ENCODE results near the gene COL6A1. TPM values are rescaled to one million over a fixed set of nuclear protein-coding genes. Genes with fewer than 3 reads are reported as not detected.

The COL6A1 gene
- polyA plus RNA-seq, 1 donor from 2014 or later = 29.4 TPM

DNA sequence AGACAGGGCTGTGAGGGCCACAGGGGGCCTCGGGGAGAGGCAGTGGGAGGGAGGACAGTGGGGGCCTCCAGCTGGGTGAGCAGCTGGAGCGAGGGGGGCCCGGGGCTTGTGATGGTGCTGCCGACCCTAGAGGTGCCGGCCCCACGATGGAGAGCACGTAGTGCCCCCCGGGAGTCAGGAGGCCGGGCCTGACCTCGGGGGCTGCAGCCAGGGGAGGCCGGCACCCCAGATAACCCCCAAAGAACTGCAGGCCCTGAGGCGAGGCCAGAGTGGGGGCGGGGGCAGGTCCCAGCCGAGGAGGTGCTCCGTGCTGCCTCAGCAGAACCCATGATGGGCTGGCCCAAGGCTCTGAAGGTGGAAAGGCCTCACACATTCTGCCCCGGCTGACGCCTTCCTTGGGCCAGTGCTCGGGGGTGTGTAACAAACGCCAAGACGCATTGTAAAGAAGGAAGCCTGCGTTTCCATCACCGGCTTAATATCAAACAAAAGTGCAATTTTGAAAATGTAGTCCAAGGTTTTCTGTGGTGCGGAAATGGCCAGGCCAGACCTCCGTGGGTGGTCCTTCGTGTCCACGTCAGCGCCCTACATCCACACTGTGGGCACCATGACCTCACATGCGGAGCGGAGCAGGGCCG, 55.2 kb downstream of the COL6A1 start:
- Histone ChIP-seq H3K36me3 (ENCODE audit: insufficient read depth, low read length) (no peaks in the 10 kb centered on the region), H3K9me3 (ENCODE audit: low read length) (no peaks in the 10 kb centered on the region), H3K9me2 (ENCODE audit: insufficient read depth, low read length) (no peaks in the 10 kb centered on the region), H2AFZ (ENCODE audit: low read depth, low read length) (no peak overlapping the region), H3K79me2 (replicated peaks; ENCODE audit: insufficient read depth, low read length) (no peaks in the 10 kb centered on the region), H3K4me2 (ENCODE audit: low read length) (no peak overlapping the region), H3F3A (ENCODE audit: insufficient read depth, low read length, poor library complexity, severe bottlenecking) (no peaks in the 10 kb centered on the region), H3K9ac (ENCODE audit: low read length) (no peak overlapping the region), H3K27me3 (ENCODE audit: insufficient read depth, low read depth, low read length) (no peaks in the 10 kb centered on the region), H3K27ac (ENCODE audit: low read length) (no peak overlapping the region), H3K4me3 (ENCODE audit: low read length) (no peak overlapping the region), H4K20me1 (ENCODE audit: insufficient read depth) (no peaks in the 10 kb centered on the region)
- TF ChIP-seq EP300 (conservative IDR thresholded peaks at IDR 0.05; ENCODE audit: poor library complexity, severe bottlenecking) (no peak), POLR2AphosphoS5 (IDR thresholded peaks at IDR 0.05) (no peak), RAD21 (conservative IDR thresholded peaks at IDR 0.05) (no peak), TAF1 (IDR thresholded peaks at IDR 0.05; ENCODE audit: low read depth) (no peak), SMC3 (conservative IDR thresholded peaks at IDR 0.05; ENCODE audit: poor library complexity) (no peak), EZH2 (IDR thresholded peaks at IDR 0.05; ENCODE audit: borderline replicate concordance, insufficient read depth, low read length, poor library complexity, severe bottlenecking) (no peak), MXI1 (conservative IDR thresholded peaks at IDR 0.05; ENCODE audit: poor library complexity, severe bottlenecking) (no peak)
- TF ChIP-seq, protein P1, sequence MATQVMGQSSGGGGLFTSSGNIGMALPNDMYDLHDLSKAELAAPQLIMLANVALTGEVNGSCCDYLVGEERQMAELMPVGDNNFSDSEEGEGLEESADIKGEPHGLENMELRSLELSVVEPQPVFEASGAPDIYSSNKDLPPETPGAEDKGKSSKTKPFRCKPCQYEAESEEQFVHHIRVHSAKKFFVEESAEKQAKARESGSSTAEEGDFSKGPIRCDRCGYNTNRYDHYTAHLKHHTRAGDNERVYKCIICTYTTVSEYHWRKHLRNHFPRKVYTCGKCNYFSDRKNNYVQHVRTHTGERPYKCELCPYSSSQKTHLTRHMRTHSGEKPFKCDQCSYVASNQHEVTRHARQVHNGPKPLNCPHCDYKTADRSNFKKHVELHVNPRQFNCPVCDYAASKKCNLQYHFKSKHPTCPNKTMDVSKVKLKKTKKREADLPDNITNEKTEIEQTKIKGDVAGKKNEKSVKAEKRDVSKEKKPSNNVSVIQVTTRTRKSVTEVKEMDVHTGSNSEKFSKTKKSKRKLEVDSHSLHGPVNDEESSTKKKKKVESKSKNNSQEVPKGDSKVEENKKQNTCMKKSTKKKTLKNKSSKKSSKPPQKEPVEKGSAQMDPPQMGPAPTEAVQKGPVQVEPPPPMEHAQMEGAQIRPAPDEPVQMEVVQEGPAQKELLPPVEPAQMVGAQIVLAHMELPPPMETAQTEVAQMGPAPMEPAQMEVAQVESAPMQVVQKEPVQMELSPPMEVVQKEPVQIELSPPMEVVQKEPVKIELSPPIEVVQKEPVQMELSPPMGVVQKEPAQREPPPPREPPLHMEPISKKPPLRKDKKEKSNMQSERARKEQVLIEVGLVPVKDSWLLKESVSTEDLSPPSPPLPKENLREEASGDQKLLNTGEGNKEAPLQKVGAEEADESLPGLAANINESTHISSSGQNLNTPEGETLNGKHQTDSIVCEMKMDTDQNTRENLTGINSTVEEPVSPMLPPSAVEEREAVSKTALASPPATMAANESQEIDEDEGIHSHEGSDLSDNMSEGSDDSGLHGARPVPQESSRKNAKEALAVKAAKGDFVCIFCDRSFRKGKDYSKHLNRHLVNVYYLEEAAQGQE (IDR thresholded peaks at IDR 0.05; ENCODE audit: borderline replicate concordance) = no peak
- TF ChIP-seq, protein P2, sequence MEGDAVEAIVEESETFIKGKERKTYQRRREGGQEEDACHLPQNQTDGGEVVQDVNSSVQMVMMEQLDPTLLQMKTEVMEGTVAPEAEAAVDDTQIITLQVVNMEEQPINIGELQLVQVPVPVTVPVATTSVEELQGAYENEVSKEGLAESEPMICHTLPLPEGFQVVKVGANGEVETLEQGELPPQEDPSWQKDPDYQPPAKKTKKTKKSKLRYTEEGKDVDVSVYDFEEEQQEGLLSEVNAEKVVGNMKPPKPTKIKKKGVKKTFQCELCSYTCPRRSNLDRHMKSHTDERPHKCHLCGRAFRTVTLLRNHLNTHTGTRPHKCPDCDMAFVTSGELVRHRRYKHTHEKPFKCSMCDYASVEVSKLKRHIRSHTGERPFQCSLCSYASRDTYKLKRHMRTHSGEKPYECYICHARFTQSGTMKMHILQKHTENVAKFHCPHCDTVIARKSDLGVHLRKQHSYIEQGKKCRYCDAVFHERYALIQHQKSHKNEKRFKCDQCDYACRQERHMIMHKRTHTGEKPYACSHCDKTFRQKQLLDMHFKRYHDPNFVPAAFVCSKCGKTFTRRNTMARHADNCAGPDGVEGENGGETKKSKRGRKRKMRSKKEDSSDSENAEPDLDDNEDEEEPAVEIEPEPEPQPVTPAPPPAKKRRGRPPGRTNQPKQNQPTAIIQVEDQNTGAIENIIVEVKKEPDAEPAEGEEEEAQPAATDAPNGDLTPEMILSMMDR (IDR thresholded peaks at IDR 0.05; ENCODE audit: poor library complexity, severe bottlenecking) = no peak

DNA sequence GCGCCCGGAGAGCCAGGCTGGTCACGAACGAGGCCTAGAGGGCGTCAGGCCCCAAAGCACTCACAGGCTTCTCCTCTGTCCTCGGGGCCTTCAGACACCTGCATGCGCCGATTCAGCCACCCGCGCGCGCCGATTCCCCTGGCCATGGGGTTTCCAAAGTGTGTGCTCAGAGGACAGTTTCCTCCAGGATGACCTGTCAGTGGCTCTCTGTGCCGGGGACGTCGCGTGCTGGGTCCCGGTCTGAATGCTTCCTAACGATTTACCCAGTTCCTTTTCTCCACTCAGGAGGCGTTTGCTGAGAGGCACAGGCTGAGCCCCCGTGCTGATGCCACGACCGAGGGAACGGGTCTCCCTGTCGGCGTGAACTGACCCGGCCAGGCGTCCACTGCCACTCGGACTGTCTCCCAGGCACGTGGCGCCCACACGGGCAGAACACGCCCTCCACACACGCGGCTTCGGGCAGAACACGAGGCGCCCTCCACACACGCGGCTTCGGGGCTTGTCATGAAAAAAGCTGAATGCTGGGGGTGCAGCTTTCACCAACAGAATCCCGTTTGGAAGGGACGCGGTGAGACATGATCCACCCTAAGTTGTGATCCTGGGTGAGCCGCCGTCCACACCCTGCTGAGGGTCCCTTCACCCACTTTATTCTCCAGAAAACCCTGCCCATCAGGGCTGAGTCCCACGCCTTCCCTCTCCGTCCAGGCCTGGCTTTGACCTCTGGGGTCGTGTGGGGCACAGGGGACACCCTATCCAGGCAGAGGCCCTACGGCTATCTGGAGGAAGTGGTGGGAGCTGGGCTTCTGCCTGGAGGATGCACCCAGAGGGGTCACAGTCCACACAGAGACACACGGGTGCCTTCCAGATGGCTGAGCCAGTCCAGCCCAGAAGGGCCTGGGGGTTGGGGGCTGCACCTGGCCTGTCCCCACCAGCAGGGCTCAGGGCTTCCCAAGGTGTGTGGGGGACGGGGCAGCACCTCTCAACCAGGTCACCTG, 56.1 kb downstream of the COL6A1 start:
- H3K4me2 ChIP-seq (ENCODE audit: low read length) = no peak overlapping the region

More for the DNA sequence above, 56.1 kb downstream of the COL6A1 start:
- Histone ChIP-seq H3K27me3 (ENCODE audit: insufficient read depth, low read depth, low read length) (no peaks in the 10 kb centered on the region), H4K20me1 (ENCODE audit: insufficient read depth) (no peaks in the 10 kb centered on the region), H3K36me3 (ENCODE audit: insufficient read depth, low read length) (no peaks in the 10 kb centered on the region), H3K9me2 (ENCODE audit: insufficient read depth, low read length) (no peaks in the 10 kb centered on the region), H3K27ac (ENCODE audit: low read length) (no peak overlapping the region), H2AFZ (ENCODE audit: low read depth, low read length) (no peak overlapping the region), H3F3A (ENCODE audit: insufficient read depth, low read length, poor library complexity, severe bottlenecking) (no peaks in the 10 kb centered on the region), H3K9ac (ENCODE audit: low read length) (no peak overlapping the region), H3K79me2 (replicated peaks; ENCODE audit: insufficient read depth, low read length) (no peaks in the 10 kb centered on the region), H3K4me3 (ENCODE audit: low read length) (no peak overlapping the region), H3K9me3 (ENCODE audit: low read length) (no peaks in the 10 kb centered on the region)
- TF ChIP-seq, protein P2 (IDR thresholded peaks at IDR 0.05; ENCODE audit: poor library complexity, severe bottlenecking) = no peak
- TF ChIP-seq EP300 (conservative IDR thresholded peaks at IDR 0.05; ENCODE audit: poor library complexity, severe bottlenecking) (no peak), POLR2AphosphoS5 (IDR thresholded peaks at IDR 0.05) (no peak), TAF1 (IDR thresholded peaks at IDR 0.05; ENCODE audit: low read depth) (no peak), SMC3 (conservative IDR thresholded peaks at IDR 0.05; ENCODE audit: poor library complexity) (no peak)
- TF ChIP-seq, protein P1 (IDR thresholded peaks at IDR 0.05; ENCODE audit: borderline replicate concordance) = no peak

All from neural cell (in vitro differentiated cells).